ENCODE results near the gene MDN1.

- TF ChIP-seq ZNF302 (CRISPR knock-in tag; IDR thresholded peaks at IDR 0.05) (no peak), NR3C1 (IDR thresholded peaks at IDR 0.05) (no peak), CTCF (IDR thresholded peaks at IDR 0.05) (no peak), POLR2A (IDR thresholded peaks at IDR 0.05; ENCODE audit: low read length) (no peak), CHD2 (IDR thresholded peaks at IDR 0.05; ENCODE audit: low read length, partially characterized antibody) (no peak), PHF8 (IDR thresholded peaks at IDR 0.05; ENCODE audit: borderline replicate concordance, low read depth) (no peak), HMGXB4 (CRISPR knock-in tag; IDR thresholded peaks at IDR 0.05; ENCODE audit: borderline replicate concordance) (no peak)
Observed at GRCh38 chr6:89681983-89682564, 137.5 kb downstream of the MDN1 start.

Measured in A549 (cell line).